Left lung (tissue), 10 donors: Measurements from ENCODE around the gene TRMT61A. TPM values are rescaled to one million over a fixed set of nuclear protein-coding genes. Genes with fewer than 3 reads are reported as not detected.

Experiments
- ATAC-seq: fragments of 200-7000 bp; cut with Tn5 transposase; one replicate; pipeline ENCODE4 v1.9.1; 2020; ENCODE audit warnings: moderate library complexity
- DNase-seq, 4 donors: peaks; one replicate each; pipeline ENCODE4 v3.0.0-alpha.2; 2013 to 2020
- H3K27ac ChIP-seq, 2 donors: fragments of 200-600 bp; sonication (generic) in 1 of 2; one replicate each; pipeline versions ENCODE4 v1.5.0 to v1.8.0; 2020 to 2021
- H3K27me3 ChIP-seq, 2 donors: fragments of 200-600 bp; sonication (generic) in 1 of 2; one replicate each; pipeline versions ENCODE4 v1.5.0 to v1.8.0; 2020 to 2021
- H3K36me3 ChIP-seq, 2 donors: fragments of 200-600 bp; sonication (generic) in 1 of 2; one replicate each; pipeline versions ENCODE4 v1.5.0 to v1.8.0; 2020 to 2021
- H3K4me1 ChIP-seq, 2 donors: fragments of 200-600 bp; one replicate each; pipeline ENCODE4 v1.8.0; 2021
- H3K4me3 ChIP-seq, 2 donors: fragments of 200-600 bp; sonication (generic) in 1 of 2; one replicate each; pipeline versions ENCODE4 v1.5.0 to v1.8.0; 2020 to 2021; ENCODE audit warnings: mild to moderate bottlenecking in 1 of 2
- H3K9me3 ChIP-seq, 2 donors: fragments of 200-600 bp; sonication (generic) in 1 of 2; one replicate each; pipeline versions ENCODE4 v1.5.0 to v1.8.0; 2020 to 2021
- CTCF ChIP-seq, 2 donors: fragments of 200-600 bp; sonication (generic) in 1 of 2; IDR thresholded peaks; one replicate each; pipeline versions ENCODE4 v1.5.0 to v1.8.0; 2021; ENCODE audit warnings: antibody characterized with exemption in 2 of 2
- intact Hi-C, 2 donors: fragments of 100-400 bp; cut with DNase I; formaldehyde crosslinking; loops; one replicate each; pipeline versions ENCODE4 v1.11.2 to v1.14.2; 2022
- polyA plus RNA-seq, 6 donors: library from polyadenylated mRNA; unstranded; fragments of 120-200 nt; gene quantifications; one replicate each; pipeline ENCODE4 v1.2.1, GENCODE V29; 2013; ENCODE audit not compliant: insufficient read length in 6 of 6
- total RNA-seq, 2 donors: library from RNA; stranded (reverse); fragmentation: NEBNext Ultra II Directional; extraction: Animal tissue kit (Norgen Biotek cat#: 25700); gene quantifications; one replicate each; pipeline ENCODE4 v1.2.1, GENCODE V29; 2021
- donor health status: DM: no; HTN: yes; CAD: no.
- donor health status: DM: no; HTN: no; CAD: no.

The TRMT61A gene
- total and polyA plus RNA-seq, 8 donors, result 6.0 to 12.6 (median 7.9) TPM

- intact Hi-C loops, result no loop called here
- no peaks in the 10 kb centered on the region for H3K27me3 ChIP-seq
- no peak overlapping the region for H3K27ac ChIP-seq
- TF ChIP-seq CTCF (IDR thresholded peaks at IDR 0.05), result no peak
- DNase-seq, result no peak
- H3K9me3 ChIP-seq, result no peaks in the 10 kb centered on the region
- peak; percentile 5 for ATAC-seq
- no peak overlapping the region for H3K4me3 ChIP-seq
- peaks cover 0 to 92% of the 10 kb centered on the region in 2 donors for H3K36me3 ChIP-seq
- H3K4me1 ChIP-seq, result peaks cover 0 to 3% of the 10 kb centered on the region in 2 donors
These were observed 33.1 kb upstream of the TRMT61A start for GRCh38 chr14:103495854-103496253.

GRCh38 chr14:103496776-103497175 is 32.2 kb upstream of the TRMT61A start:
- Histone ChIP-seq H3K4me1 (peaks cover 0 to 3% of the 10 kb centered on the region in 2 donors), H3K4me3 (no peak overlapping the region), H3K9me3 (no peaks in the 10 kb centered on the region), H3K27me3 (no peaks in the 10 kb centered on the region), H3K36me3 (peaks cover 0 to 92% of the 10 kb centered on the region in 2 donors), H3K27ac (no peak overlapping the region)
- intact Hi-C loops, result no loop called here
- no peak for ATAC-seq
- TF ChIP-seq CTCF (IDR thresholded peaks at IDR 0.05), result no peak
- DNase-seq, result no peak

- intact Hi-C loops, result no loop called here
- H3K9me3 ChIP-seq, result no peaks in the 10 kb centered on the region
- no peak for TF ChIP-seq CTCF (IDR thresholded peaks at IDR 0.05)
- H3K36me3 ChIP-seq, result peaks cover 0 to 92% of the 10 kb centered on the region in 2 donors
- no peak overlapping the region for H3K27ac ChIP-seq
- H3K27me3 ChIP-seq, result no peaks in the 10 kb centered on the region
- ATAC-seq (peak; percentile 26), DNase-seq (no peak)
- H3K4me3 ChIP-seq, result no peak overlapping the region
- H3K4me1 ChIP-seq, result peaks cover 0 to 3% of the 10 kb centered on the region in 2 donors
These were observed 29.3 kb upstream of the TRMT61A start for GRCh38 chr14:103499709-103500108.

GRCh38 chr14:103500148-103500990 is 28.6 kb upstream of the TRMT61A start:
- Histone ChIP-seq H3K4me3 (no peak overlapping the region), H3K4me1 (peaks cover 0 to 3% of the 10 kb centered on the region in 2 donors), H3K27ac (no peak overlapping the region), H3K36me3 (peaks cover 0 to 92% of the 10 kb centered on the region in 2 donors), H3K27me3 (no peaks in the 10 kb centered on the region), H3K9me3 (no peaks in the 10 kb centered on the region)
- DNase-seq (peak; percentile 76 to 95 (median 88)), ATAC-seq (peak; percentile 96)
- intact Hi-C loops, result no loop called here
- peak; percentile 83 to 92 for TF ChIP-seq CTCF (IDR thresholded peaks at IDR 0.05)

GRCh38 chr14:103501041-103501870 is 27.7 kb upstream of the TRMT61A start:
- Histone ChIP-seq H3K36me3 (peaks cover 0 to 92% of the 10 kb centered on the region in 2 donors), H3K4me1 (peaks cover 0 to 3% of the 10 kb centered on the region in 2 donors), H3K27me3 (no peaks in the 10 kb centered on the region), H3K27ac (no peak overlapping the region), H3K4me3 (no peak overlapping the region), H3K9me3 (no peaks in the 10 kb centered on the region)
- no peak for DNase-seq
- TF ChIP-seq CTCF (IDR thresholded peaks at IDR 0.05), result no peak
- no peak for ATAC-seq
- intact Hi-C loops, result no loop called here
